Measurements from ENCODE around the gene SYT5.
"Not testable (repeated sequence)": the region's sequence is repeated elsewhere in the genome, so short reads cannot be mapped to it uniquely, and the experiment has no call there.

SYT5 gene

DNA sequence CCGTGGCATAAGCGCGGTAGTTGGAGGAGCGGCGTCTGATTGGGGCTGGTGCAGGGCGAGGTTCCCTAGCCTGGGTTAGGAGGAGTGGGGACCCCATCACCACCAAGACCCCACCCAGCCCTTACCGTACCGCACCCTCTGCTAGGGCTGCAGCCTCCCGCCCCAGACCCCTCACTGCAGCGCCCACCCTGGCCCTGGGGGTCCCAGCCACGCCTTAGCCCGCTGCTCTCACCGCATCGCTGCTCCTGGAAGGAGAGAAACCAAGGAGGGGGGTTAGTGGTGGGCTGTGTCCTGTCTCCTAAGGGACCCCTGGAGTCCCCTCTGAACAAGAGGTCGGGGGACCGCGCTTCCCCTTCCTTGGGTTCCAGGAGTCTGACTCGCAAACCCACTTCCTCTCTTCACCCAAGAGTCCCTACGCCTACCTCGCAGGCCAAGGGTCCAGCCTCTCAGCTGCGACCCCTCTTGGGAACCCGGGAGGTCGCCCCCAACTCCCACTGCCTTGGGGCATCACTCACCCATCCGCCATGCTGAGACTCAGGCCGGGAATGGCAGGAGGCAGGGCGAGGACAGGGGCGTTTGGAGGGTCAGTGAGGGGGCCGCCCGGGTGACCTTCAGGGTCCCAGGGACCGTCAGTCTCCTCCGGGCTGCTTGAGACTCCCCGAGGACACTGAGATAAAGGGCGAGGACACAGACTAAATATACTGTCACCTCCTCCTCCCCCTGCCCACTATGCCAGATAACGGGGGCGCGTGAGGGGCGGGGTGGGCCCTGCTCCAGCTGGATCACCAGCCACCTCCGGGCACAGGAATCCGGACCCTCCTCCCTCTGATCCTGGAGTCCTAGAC is 22.8 kb downstream of the SYT5 start, which contains the start of gene TNNI3:
TSS of gene TNNI3 (minus strand) at position 669 of the 845 bp plus-strand sequence. CDS start at position 526, 143 bp downstream.
- no peak for TF ChIP-seq CTCF (conservative IDR thresholded peaks at IDR 0.05)
- H3K27ac ChIP-seq, result no peak within 1 kb of the TSS

GRCh38 chr19:55156202-55157063 is 23.7 kb downstream of the SYT5 start:
- no peak for TF ChIP-seq CTCF (conservative IDR thresholded peaks at IDR 0.05)
- H3K27ac ChIP-seq, result no peak overlapping the region

DNA sequence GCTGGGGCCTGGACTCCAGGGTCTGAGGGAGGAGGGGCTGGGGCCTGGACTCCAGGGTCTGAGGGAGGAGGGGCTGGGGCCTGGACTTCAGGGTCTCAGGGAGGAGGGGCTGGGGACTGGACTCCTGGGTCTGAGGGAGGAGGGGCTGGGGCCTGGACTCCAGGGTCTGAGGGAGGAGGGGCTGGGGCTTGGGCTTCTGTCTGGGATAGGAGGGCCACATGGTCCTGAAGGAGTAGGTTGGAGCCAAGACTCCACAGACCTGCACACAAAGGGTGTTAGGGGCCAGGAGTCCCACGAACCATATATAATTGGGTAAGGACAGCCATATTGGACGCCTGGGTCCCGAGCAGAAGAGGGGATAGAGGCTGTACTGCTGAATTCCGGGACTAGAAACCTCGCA is 24.3 kb downstream of the SYT5 start:
- not testable (repeated sequence) for H3K27ac ChIP-seq

DNA sequence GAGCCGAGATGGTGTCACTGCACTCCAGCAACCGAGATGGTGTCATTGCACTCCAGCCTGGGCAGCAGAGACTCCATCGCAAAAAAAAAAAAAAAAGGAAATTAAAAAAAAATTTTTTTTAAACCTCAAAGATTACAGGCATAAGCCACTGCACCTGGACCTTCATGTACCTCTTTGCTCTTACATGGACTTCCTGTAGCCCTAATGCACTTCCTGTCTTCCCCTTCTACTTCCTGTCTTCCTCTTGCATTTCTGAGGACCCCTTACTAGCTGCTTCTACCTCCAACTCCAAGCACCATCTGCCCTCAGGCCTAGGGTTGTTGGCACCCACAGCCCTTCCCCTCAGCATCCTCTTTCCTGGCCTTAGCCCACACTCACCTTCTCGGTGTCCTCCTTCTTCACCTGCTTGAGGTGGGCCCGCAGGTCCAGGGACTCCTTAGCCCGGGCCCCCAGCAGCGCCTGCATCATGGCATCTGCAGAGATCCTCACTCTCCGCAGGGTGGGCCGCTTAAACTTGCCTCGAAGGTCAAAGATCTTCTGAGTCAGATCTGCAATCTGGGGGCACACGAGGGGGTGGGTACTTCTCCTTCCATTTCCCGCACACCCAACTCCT is 26.3 kb downstream of the SYT5 start:
- TF ChIP-seq CTCF (conservative IDR thresholded peaks at IDR 0.05), result no peak

DNA sequence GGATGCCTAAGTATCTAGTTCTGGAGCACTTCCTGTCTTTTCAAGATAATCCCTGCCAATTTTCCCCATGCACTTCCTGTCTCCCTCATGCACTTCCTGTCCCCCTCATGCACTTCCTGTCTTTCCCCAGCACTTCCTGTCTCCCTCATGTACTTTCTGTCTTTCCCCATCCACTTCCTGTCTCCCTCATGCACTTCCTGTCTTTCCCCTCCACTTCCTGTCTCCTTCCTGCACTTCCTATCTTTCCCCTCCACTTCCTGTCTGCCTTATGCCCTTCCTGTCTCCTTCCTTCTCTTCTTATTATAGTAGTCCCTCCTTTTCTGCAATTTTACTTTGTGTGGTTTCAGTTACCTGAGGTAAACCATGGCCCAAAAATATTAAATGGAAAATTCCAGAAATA is 28.1 kb downstream of the SYT5 start:
- TF ChIP-seq CTCF (conservative IDR thresholded peaks at IDR 0.05), result no peak
- no peak overlapping the region for H3K27ac ChIP-seq

More for the DNA sequence above, 26.3 kb downstream of the SYT5 start:
- H3K27ac ChIP-seq, result no peak overlapping the region

- no peak within 1 kb of the TSS for H3K27ac ChIP-seq
- TF ChIP-seq CTCF (conservative IDR thresholded peaks at IDR 0.05), result no peak
Observed at GRCh38 chr19:55149078-55150003, 30.7 kb downstream of the SYT5 start, which contains the start of gene TNNT1. TSS of gene TNNT1 (minus strand) at chr19:55149206. CDS start at chr19:55147157, 2,049 bp downstream.
